Measurements from ENCODE around the gene SLC11A1. TPM values are rescaled to one million over a fixed set of nuclear protein-coding genes. Genes with fewer than 3 reads are reported as not detected.

SLC11A1 gene
- total and polyA plus RNA-seq, 2 experiments from 2014 or later = 0.31 TPM; not detected in 1

DNA sequence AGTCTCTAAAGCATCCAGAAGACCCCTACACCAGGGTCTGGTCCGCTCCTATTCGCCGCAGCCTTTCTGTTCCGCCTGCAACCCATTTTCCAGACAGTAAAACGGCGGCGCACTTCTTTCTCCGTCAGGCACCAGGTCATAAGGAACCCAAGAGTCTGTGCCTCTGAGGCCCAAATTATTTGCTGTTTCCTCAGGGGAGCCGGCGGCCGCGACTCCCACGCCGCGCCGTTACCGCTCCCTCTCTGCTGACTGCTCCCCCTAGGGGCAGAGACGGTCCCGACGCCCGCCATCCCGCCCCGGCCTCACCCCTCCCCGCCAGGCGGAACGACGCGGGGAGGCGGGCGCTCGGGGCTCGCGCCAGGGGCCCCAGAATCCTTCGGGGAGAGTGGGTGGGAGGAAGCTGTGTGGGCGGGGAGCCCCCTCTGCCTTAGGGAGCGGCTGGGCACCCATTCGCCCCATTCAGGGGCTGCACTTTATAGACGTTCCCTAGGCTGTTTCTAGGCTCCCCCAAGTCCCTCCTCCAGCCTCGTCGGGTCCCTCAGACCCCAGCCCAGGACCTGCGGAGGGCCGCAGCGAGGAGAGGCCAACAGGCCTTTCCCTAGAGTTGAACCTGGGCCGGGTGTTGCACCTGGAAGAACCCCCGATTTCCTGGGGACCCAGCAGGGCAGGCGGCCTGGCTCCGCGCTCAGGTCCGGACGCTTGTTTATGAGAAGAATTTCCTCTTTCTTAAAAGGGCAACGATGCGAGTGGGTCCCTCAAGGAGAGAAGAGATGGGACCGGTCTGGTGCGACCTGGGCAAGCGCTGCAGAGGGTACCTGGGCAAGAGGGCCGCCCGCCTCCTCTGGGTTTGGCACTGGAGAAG, 14.0 kb downstream of the SLC11A1 start:
- H3F3A ChIP-seq (replicated peaks; ENCODE audit: low read depth) = peaks cover 3% of the 10 kb centered on the region; the same call in 1 of the 2 replicates
- no peaks in the 10 kb centered on the region for H3K9me2 ChIP-seq (ENCODE audit: insufficient read depth)
- H3K4me1 ChIP-seq (ENCODE audit: insufficient read depth) = peaks cover 19% of the 10 kb centered on the region; the same call in 1 of the 2 replicates
- peak overlapping the region; percentile 75 for H3K4me2 ChIP-seq
- ATAC-seq (peak; percentile 49), DNase-seq (ENCODE audit: low spot score) (peak; percentile 94)
- peaks cover 55% of the 10 kb centered on the region for H3K27me3 Mint-ChIP-seq (ENCODE audit: insufficient read depth, low read depth, poor library complexity)
- H3K27ac ChIP-seq (ENCODE audit: low read depth) = peak overlapping the region; percentile 100
- no peaks in the 10 kb centered on the region for H4K20me1 ChIP-seq (replicated peaks; ENCODE audit: insufficient read depth)
- H3K36me3 Mint-ChIP-seq (ENCODE audit: low read depth) = no peaks in the 10 kb centered on the region
- H3K4me3 Mint-ChIP-seq = peak overlapping the region; percentile 88
- H3K27ac Mint-ChIP-seq = peak overlapping the region; percentile 98
- no peaks in the 10 kb centered on the region for H3K79me2 ChIP-seq (replicated peaks; ENCODE audit: insufficient read depth)
- peak; percentile 97 for TF ChIP-seq JUNB (IDR thresholded peaks at IDR 0.05; ENCODE audit: unreplicated experiment)
- no peak for TF ChIP-seq EZH2phosphoT487 (IDR thresholded peaks at IDR 0.05; ENCODE audit: unreplicated experiment)
- peak; percentile 59; the same call in 1 of the 2 replicates for TF ChIP-seq CREB1 (CRISPR knock-in tag; IDR thresholded peaks at IDR 0.05; ENCODE audit: low read depth)
- peak; percentile 47; the same call in 1 of the 2 replicates for TF ChIP-seq POLR2AphosphoS5 (IDR thresholded peaks at IDR 0.05; ENCODE audit: low read depth)
- TF ChIP-seq ZNF114 (CRISPR knock-in tag; IDR thresholded peaks at IDR 0.05) = no peak
- TF ChIP-seq, protein P1, sequence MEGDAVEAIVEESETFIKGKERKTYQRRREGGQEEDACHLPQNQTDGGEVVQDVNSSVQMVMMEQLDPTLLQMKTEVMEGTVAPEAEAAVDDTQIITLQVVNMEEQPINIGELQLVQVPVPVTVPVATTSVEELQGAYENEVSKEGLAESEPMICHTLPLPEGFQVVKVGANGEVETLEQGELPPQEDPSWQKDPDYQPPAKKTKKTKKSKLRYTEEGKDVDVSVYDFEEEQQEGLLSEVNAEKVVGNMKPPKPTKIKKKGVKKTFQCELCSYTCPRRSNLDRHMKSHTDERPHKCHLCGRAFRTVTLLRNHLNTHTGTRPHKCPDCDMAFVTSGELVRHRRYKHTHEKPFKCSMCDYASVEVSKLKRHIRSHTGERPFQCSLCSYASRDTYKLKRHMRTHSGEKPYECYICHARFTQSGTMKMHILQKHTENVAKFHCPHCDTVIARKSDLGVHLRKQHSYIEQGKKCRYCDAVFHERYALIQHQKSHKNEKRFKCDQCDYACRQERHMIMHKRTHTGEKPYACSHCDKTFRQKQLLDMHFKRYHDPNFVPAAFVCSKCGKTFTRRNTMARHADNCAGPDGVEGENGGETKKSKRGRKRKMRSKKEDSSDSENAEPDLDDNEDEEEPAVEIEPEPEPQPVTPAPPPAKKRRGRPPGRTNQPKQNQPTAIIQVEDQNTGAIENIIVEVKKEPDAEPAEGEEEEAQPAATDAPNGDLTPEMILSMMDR (conservative IDR thresholded peaks at IDR 0.05; ENCODE audit: low read depth in 2 of 2) = peak; percentile 78 to 83
- H3K4me1 Mint-ChIP-seq = peaks cover 27% of the 10 kb centered on the region; the same call in 2 of the 3 replicates
- H3K4me3 ChIP-seq = peak overlapping the region; percentile 82
- peaks cover 38% of the 10 kb centered on the region for H3K27me3 ChIP-seq (ENCODE audit: insufficient read depth)
- H3K36me3 ChIP-seq (ENCODE audit: insufficient read depth) = no peaks in the 10 kb centered on the region
- peak overlapping the region; percentile 99 for H2AFZ ChIP-seq
- no peaks in the 10 kb centered on the region for H3K9me3 Mint-ChIP-seq

- H3K27me3 Mint-ChIP-seq (ENCODE audit: insufficient read depth, low read depth, poor library complexity) = peaks cover 53% of the 10 kb centered on the region
- DNase-seq (ENCODE audit: low spot score) = peak; percentile 47
- Histone ChIP-seq H3K27me3 (ENCODE audit: insufficient read depth) (peaks cover 38% of the 10 kb centered on the region), H2AFZ (peak overlapping the region; percentile 99), H3K4me2 (peak overlapping the region; percentile 75), H3K9me2 (ENCODE audit: insufficient read depth) (no peaks in the 10 kb centered on the region), H3K4me3 (peak overlapping the region; percentile 82), H3K27ac (ENCODE audit: low read depth) (no peak overlapping the region), H3K79me2 (replicated peaks; ENCODE audit: insufficient read depth) (no peaks in the 10 kb centered on the region), H3K4me1 (ENCODE audit: insufficient read depth) (peaks cover 19% of the 10 kb centered on the region; the same call in 1 of the 2 replicates), H4K20me1 (replicated peaks; ENCODE audit: insufficient read depth) (no peaks in the 10 kb centered on the region), H3F3A (replicated peaks; ENCODE audit: low read depth) (peaks cover 3% of the 10 kb centered on the region; the same call in 1 of the 2 replicates), H3K36me3 (ENCODE audit: insufficient read depth) (no peaks in the 10 kb centered on the region)
- ATAC-seq = no peak
- no peaks in the 10 kb centered on the region for H3K9me3 Mint-ChIP-seq
- H3K36me3 Mint-ChIP-seq (ENCODE audit: low read depth) = no peaks in the 10 kb centered on the region
- H3K4me3 Mint-ChIP-seq = peak overlapping the region; percentile 88
- TF ChIP-seq, protein P2, sequence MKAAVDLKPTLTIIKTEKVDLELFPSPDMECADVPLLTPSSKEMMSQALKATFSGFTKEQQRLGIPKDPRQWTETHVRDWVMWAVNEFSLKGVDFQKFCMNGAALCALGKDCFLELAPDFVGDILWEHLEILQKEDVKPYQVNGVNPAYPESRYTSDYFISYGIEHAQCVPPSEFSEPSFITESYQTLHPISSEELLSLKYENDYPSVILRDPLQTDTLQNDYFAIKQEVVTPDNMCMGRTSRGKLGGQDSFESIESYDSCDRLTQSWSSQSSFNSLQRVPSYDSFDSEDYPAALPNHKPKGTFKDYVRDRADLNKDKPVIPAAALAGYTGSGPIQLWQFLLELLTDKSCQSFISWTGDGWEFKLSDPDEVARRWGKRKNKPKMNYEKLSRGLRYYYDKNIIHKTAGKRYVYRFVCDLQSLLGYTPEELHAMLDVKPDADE (IDR thresholded peaks at IDR 0.05) = no peak
- no peak for TF ChIP-seq CREB1 (CRISPR knock-in tag; IDR thresholded peaks at IDR 0.05; ENCODE audit: low read depth)
- TF ChIP-seq EZH2 (IDR thresholded peaks at IDR 0.05; ENCODE audit: low read depth, unreplicated experiment) = peak; percentile 56
- peak; percentile 37 for TF ChIP-seq EZH2phosphoT487 (IDR thresholded peaks at IDR 0.05; ENCODE audit: unreplicated experiment)
- peaks cover 27% of the 10 kb centered on the region; the same call in 2 of the 3 replicates for H3K4me1 Mint-ChIP-seq
- H3K27ac Mint-ChIP-seq = no peak overlapping the region
Observed at GRCh38 chr2:218396688-218397462, 14.8 kb downstream of the SLC11A1 start.

All from GM23338 (cell line).